ENCODE data around the gene DDIT4.
A peak's percentile ranks its signal among the peaks of the same experiment; 100 is the strongest.

Gene DDIT4

DNA sequence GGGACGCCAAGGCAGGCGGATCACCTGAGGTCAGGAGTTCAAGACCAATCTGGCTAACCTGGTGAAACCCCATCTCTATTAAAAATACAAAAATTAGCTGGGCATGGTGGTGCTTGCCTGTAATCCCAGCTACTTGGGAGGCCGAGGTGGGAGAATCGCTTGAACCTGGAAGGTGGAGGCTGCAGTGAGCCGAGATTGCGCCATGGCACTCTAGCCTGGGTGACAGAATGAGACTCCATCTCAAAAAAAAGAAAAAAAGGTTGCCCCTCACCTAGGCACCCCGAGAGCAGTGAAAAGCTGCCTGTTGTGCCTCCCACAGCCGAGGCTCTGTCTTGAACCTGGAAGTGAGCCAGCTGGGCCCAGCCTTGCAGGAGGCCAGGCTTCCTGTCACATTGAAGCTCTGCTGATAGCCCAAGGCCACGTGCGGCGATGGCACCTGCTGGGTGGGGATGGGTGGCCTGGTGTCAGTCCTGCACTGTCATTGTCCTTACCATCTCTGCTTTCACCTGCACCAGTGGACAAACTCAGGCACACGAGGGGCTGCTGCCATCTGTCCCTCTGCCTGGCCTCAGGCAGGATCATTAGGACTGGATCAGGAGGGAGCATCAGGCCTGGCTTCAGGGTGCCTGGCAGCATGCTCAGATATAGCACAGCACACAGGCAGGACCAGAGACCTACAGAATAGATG is 43.2 kb downstream of the DDIT4 start:
- DNase-seq (ENCODE audit: low read depth, low spot score) = no peak

DNA sequence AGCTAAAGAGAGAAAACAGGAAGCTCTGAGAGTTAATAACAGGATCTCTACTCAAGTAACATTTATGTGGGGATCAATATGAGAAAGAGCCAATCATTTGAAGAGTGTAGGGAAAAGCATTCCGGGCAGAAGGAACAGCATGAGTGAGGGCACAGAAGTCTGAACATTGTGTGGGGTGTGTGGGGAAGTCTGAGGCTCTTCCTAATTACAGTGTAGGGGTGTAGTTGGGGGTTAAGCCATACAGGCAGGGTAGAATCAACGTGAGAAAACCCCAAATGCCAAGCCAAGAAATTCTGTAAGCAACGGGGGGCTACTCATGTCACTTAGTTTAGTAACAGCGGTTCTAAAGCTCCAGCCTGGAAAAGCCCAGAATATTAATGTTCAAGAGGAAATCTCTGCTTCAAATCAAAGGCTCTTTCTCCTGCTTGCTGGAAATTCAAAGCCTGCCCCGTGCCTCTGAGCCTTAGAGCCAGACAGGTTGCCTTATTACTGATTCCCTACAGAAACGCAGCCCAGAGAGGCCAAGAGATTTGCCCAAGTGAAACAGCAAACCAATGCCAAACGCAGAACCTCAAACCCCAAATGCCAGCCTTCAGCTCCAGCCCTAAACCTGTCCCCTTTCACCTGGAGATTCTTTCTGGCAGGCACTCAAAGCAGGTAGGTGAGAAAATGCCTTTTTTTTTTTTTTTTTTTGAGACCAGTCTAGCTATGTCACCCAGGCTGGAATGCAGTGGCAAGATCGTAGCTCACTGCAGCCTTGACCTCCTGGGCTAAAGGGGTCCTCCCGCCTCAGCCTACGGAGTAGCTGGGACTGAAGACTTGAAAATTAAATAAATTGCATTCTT is 44.9 kb downstream of the DDIT4 start:
- DNase-seq (ENCODE audit: low read depth, low spot score) = no peak

GRCh38 chr10:72319416-72320254 is 45.9 kb downstream of the DDIT4 start:
- DNase-seq (ENCODE audit: low read depth, low spot score) = peak; percentile 72

DNA sequence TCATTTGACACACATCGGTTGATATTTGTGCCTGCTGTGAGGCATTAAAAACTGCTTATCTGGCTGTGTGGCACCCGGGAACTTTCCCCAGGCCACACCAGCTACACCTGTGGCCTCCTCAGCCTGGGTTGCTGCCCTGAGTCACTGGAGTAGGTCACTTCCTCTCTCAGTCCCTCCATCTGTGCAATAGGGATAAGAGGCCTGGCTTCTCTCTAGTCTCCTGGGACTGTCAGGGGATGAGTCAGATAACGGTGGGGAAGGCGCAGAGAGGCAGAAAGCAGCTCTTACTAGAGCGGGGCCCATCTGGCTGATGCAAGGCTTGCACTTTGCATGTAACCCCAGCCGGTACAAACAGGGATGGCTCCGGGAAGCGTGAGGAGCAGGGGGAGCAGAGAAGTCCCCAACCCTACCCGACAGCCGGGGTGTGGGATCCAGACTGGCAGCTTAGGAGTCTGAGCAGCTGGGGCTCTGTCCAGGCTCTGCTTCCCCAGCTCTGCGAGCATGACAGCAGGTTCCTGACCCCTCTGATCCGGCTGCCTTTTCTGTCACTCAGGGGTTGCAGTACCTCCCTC is 47.0 kb downstream of the DDIT4 start:
- DNase-seq (ENCODE audit: low read depth, low spot score) = peak; percentile 31

DNA sequence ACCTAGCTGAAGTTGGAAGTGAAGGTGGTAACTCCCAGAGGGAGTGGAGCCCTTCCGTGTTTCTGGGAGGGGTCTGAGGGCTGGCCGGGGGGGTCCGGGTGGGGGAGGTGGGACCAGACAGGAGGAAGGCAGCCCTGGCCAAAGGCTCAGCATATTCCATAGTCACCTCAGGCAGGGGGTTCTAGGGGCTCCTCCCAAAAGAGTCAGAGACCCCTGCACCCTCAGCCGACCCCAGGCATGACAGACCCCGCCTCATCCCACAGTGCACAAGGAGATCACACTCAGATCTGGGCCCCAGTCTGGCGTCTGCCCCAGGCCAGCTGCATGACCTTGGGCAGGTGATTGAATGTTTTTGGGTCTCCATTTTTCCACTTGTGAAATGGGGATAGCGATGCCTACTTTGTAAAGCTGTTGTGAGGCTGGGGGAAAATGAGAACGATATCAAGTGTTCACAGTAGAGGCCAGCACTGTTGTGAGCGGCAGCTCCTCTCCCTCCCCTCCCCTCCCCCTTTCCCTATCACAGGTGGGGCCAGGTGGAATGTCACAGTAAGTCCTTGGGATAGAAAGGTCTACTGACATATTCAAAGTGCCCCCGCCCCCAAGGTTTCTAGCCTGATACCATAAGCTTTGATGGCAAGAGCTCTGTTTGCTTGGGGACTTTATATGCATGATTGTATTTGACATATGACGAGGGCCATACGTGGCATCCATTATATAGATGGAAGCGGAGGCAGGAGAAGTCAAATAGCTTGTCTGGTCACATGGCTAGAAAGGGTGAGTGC is 47.7 kb downstream of the DDIT4 start:
- no peak for DNase-seq (ENCODE audit: low read depth, low spot score)

GRCh38 chr10:72322030-72322279 is 48.2 kb downstream of the DDIT4 start:
- DNase-seq (ENCODE audit: low read depth, low spot score) = no peak

- DNase-seq (ENCODE audit: low read depth, low spot score) = no peak
Measured at GRCh38 chr10:72322280-72323058, 48.7 kb downstream of the DDIT4 start.

DNA sequence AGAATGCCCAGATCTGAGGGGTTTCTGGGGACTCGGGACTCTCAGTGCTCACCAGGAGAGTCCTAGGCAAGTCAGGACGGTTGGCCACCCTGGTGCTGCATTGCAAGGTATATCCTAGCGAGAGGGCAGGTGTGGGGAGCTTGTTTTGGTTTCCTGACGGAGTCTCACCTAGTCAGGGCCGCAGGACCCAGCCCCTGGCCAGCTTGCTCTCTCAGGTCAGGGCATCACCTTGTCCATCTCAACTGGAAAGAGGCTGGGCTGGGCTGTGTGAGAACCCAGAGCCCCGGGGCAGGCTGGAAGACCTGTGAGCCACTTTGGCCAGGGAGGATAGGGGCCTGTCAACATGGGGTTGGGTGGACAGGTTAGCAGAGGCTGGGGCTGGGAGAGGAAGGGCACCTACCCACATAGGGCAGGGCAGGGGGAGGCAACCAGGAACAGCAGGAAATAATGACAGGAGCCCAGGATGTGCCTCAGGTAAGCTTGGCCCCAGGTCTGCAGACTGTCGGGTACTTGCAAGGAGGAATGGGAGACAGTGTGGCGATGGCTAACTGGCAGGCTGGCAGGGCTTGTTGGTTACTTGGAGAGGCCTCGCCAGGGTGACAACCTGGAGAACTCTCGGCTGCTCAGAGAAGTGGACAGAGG is 49.5 kb downstream of the DDIT4 start:
- no peak for DNase-seq (ENCODE audit: low read depth, low spot score)

GRCh38 chr10:72323771-72324191 is 50.1 kb downstream of the DDIT4 start:
- no peak for DNase-seq (ENCODE audit: low read depth, low spot score)
